Spleen (tissue), 11 donors: ENCODE results near the gene MTM1. TPM values are rescaled to one million over a fixed set of nuclear protein-coding genes. Genes with fewer than 3 reads are reported as not detected.

Source experiments
- DNase-seq: peaks from one replicate; pipeline ENCODE4 v3.0.0-alpha.2; 2020
- H3K27ac ChIP-seq, 8 donors: fragments of 200-600 bp; sonication (generic) in 7 of 8; 1 replicate in 4 of 8; 2 replicates in 4 of 8; pipeline versions ENCODE4 v1.5.0 to v1.8.0; 2016 to 2021; ENCODE audit warnings: inconsistent platforms in 4 of 8, mild to moderate bottlenecking in 4 of 8, moderate library complexity in 1 of 8
- H3K27me3 ChIP-seq, 7 donors: fragments of 200-600 bp; sonication (generic) in 6 of 7; replicated peaks in 1 of 7; 1 replicate in 4 of 7; 2 replicates in 3 of 7; pipeline versions ENCODE4 v1.5.0 to v1.8.0; 2016 to 2021; ENCODE audit warnings: inconsistent platforms in 3 of 7, mild to moderate bottlenecking in 1 of 7
- H3K36me3 ChIP-seq, 6 donors: fragments of 200-600 bp; sonication (generic) in 5 of 6; 1 replicate in 4 of 6; 2 replicates in 2 of 6; pipeline versions ENCODE4 v1.5.0 to v1.8.0; 2016 to 2021; ENCODE audit warnings: inconsistent platforms in 2 of 6
- H3K4me1 ChIP-seq, 6 donors: fragments of 200-600 bp; sonication (generic) in 5 of 6; 1 replicate in 3 of 6; 2 replicates in 3 of 6; pipeline versions ENCODE4 v1.5.0 to v1.8.0; 2016 to 2021; ENCODE audit warnings: inconsistent platforms in 3 of 6
- H3K4me3 ChIP-seq, 8 donors: fragments of 200-600 bp; sonication (generic) in 7 of 8; 1 replicate in 4 of 8; 2 replicates in 4 of 8; pipeline versions ENCODE4 v1.5.0 to v1.8.0; 2016 to 2021; ENCODE audit warnings: inconsistent platforms in 4 of 8, mild to moderate bottlenecking in 4 of 8, moderate library complexity in 2 of 8
- H3K9me3 ChIP-seq, 8 donors: fragments of 200-600 bp; sonication (generic) in 7 of 8; 1 replicate in 4 of 8; 2 replicates in 4 of 8; pipeline versions ENCODE4 v1.5.0 to v1.8.0; 2016 to 2021; ENCODE audit warnings: inconsistent platforms in 4 of 8
- CTCF ChIP-seq, 11 experiments: fragments of 200-600 bp in 7 of 11; fragments of 450-650 bp in 4 of 11; sonication (generic) in 4 of 11; IDR thresholded peaks in 8 of 11; conservative IDR thresholded peaks in 3 of 11; 1 replicate in 7 of 11; 2 replicates in 4 of 11; pipeline versions ENCODE4 v1.4.0 to v1.8.0; 2016 to 2021; ENCODE audit warnings: antibody characterized with exemption in 11 of 11, inconsistent platforms in 4 of 11, mild to moderate bottlenecking in 1 of 11
- POLR2A ChIP-seq, 3 donors: fragments of 450-650 bp; IDR thresholded peaks; one replicate each; pipeline ENCODE4 v1.5.1; 2017; ENCODE audit warnings: antibody characterized with exemption in 3 of 3, mild to moderate bottlenecking in 1 of 3
- POLR2AphosphoS5 ChIP-seq, 3 donors: sonication (generic); formaldehyde crosslinking; IDR thresholded peaks; one replicate each; pipeline ENCODE4 v1.5.1; 2017; ENCODE audit warnings: antibody characterized with exemption in 3 of 3
- WGBS, 5 donors: extraction: QIAGEN DNeasy Blood & Tissue Kit in 3 of 5; methylation state at CpG; one replicate each; pipeline versions ENCODE4 v1.1.5 to v1.1.7; 2013 to 2018; 5-methylcytosine and 5-hydroxymethylcytosine counted together
- intact Hi-C: fragments of 100-400 bp; cut with DNase I; formaldehyde crosslinking; loops from one replicate; pipeline ENCODE4 v1.15.0; 2023; ENCODE audit warnings: low total_unique reads
- polyA plus RNA-seq, 3 donors: library from polyadenylated mRNA; stranded (reverse); fragments of 200-250 nt; gene quantifications; one replicate each; pipeline ENCODE4 v1.2.1, GENCODE V29; 2013
- total RNA-seq, 7 donors: library from RNA; depleted of rRNA in 3 of 7; stranded (reverse); fragments of >200 nt in 3 of 7; fragmentation: NEBNext Ultra II Directional in 4 of 7; extraction: Animal tissue kit (Norgen Biotek cat#: 25700) in 4 of 7; gene quantifications; one replicate each; pipeline versions ENCODE4 v1.1.0 to v1.2.1, GENCODE V29; 2016 to 2021
- donor health status: healthy with polysubstance abuse.
- donor health status: DM: no; HTN: no; CAD: no; lungs with moderate emphysema.
- donor health status: DM: no; HTN: no; CAD: no.
- donor health status: Bipolar disorder and iron deficiency.
- donor health status: healthy.
- donor health status: DM: no; HTN: no; CAD: no.
- donor health status: DM: yes; HTN: yes; CAD: no.

The MTM1 gene
- total and polyA plus RNA-seq, 10 donors: 6.3 to 39.5 (median 27.0) TPM

- intact Hi-C loops: no loop called here
- TF ChIP-seq POLR2A (IDR thresholded peaks at IDR 0.05) (no peak), POLR2AphosphoS5 (IDR thresholded peaks at IDR 0.05) (no peak), CTCF (IDR thresholded peaks at IDR 0.05 in 8 of 11, conservative IDR thresholded peaks at IDR 0.05 in 3 of 11) (no peak)
- no peaks in the 10 kb centered on the region for H3K4me1 ChIP-seq
- no peaks in the 10 kb centered on the region for H3K9me3 ChIP-seq
- no peaks in the 10 kb centered on the region for H3K27me3 ChIP-seq
- no peak for DNase-seq
- no peak overlapping the region for H3K27ac ChIP-seq
- no peak overlapping the region for H3K4me3 ChIP-seq
- peaks cover 0 to 97% (median 2%) of the 10 kb centered on the region in 6 donors for H3K36me3 ChIP-seq
Observed at GRCh38 chrX:150627957-150628356, 59.5 kb downstream of the MTM1 start.

- no peaks in the 10 kb centered on the region for H3K4me1 ChIP-seq
- no peaks in the 10 kb centered on the region for H3K9me3 ChIP-seq
- H3K27me3 ChIP-seq: no peaks in the 10 kb centered on the region
- no peak for DNase-seq
- intact Hi-C loops: no loop called here
- H3K36me3 ChIP-seq: peaks cover 0 to 74% (median 0%) of the 10 kb centered on the region in 6 donors
- H3K4me3 ChIP-seq: no peak overlapping the region
- TF ChIP-seq POLR2A (IDR thresholded peaks at IDR 0.05) (no peak), POLR2AphosphoS5 (IDR thresholded peaks at IDR 0.05) (no peak), CTCF (IDR thresholded peaks at IDR 0.05 in 8 of 11, conservative IDR thresholded peaks at IDR 0.05 in 3 of 11) (no peak)
- 68 to 93% (median 88%) methylated on average over 3 of the region's 3 CpGs for WGBS, 5 donors
- no peak overlapping the region for H3K27ac ChIP-seq
Observed at GRCh38 chrX:150635952-150636351, 67.5 kb downstream of the MTM1 start.

- WGBS, 5 donors: 87 to 98% (median 96%) methylated on average over 3 of the region's 3 CpGs
- intact Hi-C loops: no loop called here
- Histone ChIP-seq H3K4me1 (no peaks in the 10 kb centered on the region), H3K9me3 (no peaks in the 10 kb centered on the region), H3K27ac (no peak overlapping the region), H3K36me3 (peaks cover 0 to 100% (median 15%) of the 10 kb centered on the region in 6 donors), H3K27me3 (no peaks in the 10 kb centered on the region), H3K4me3 (no peak overlapping the region)
- no peak for DNase-seq
- no peak for TF ChIP-seq POLR2AphosphoS5 (IDR thresholded peaks at IDR 0.05)
- TF ChIP-seq CTCF (IDR thresholded peaks at IDR 0.05 in 8 of 11, conservative IDR thresholded peaks at IDR 0.05 in 3 of 11): no peak
- TF ChIP-seq POLR2A (IDR thresholded peaks at IDR 0.05): no peak
Observed at GRCh38 chrX:150642423-150642822, 74.0 kb downstream of the MTM1 start.

- no peaks in the 10 kb centered on the region for H3K4me1 ChIP-seq
- peaks cover 0 to 96% (median 15%) of the 10 kb centered on the region in 6 donors for H3K36me3 ChIP-seq
- H3K27ac ChIP-seq: no peak overlapping the region
- intact Hi-C loops: no loop called here
- no peaks in the 10 kb centered on the region for H3K9me3 ChIP-seq
- no peak overlapping the region for H3K4me3 ChIP-seq
- TF ChIP-seq POLR2A (IDR thresholded peaks at IDR 0.05): no peak
- no peak for TF ChIP-seq CTCF (IDR thresholded peaks at IDR 0.05 in 8 of 11, conservative IDR thresholded peaks at IDR 0.05 in 3 of 11)
- no peak for TF ChIP-seq POLR2AphosphoS5 (IDR thresholded peaks at IDR 0.05)
- DNase-seq: no peak
- 30 to 56% (median 33%) methylated on average over 1 of the region's 1 CpG for WGBS, 5 donors
- no peaks in the 10 kb centered on the region for H3K27me3 ChIP-seq
Observed at GRCh38 chrX:150643271-150643670, 74.8 kb downstream of the MTM1 start.
